ENCODE measurements around the gene ADPRHL1. TPM values are rescaled to one million over a fixed set of nuclear protein-coding genes. Genes with fewer than 3 reads are reported as not detected.

ADPRHL1 gene
- total RNA-seq, 1 experiment from 2014 or later: 1.5 TPM

GRCh38 chr13:113443991-113444390 is 9.3 kb downstream of the ADPRHL1 start (continued):
- no peak for TF ChIP-seq ARID4B (CRISPR knock-in tag; IDR thresholded peaks at IDR 0.05; ENCODE audit: borderline replicate concordance)
- TF ChIP-seq MAX (CRISPR knock-in tag; IDR thresholded peaks at IDR 0.05): no peak

- POLR2A ChIA-PET: no interaction called here
- DNase-seq (ENCODE audit: low spot score): no peak
- H3K27me3 Mint-ChIP-seq (ENCODE audit: low read depth): no peaks in the 10 kb centered on the region
- no peak for ATAC-seq
- no peak overlapping the region for H3K27ac Mint-ChIP-seq
- no peak overlapping the region for H3K4me3 Mint-ChIP-seq
- CTCF ChIA-PET: no interaction called here
- H3K36me3 Mint-ChIP-seq: peaks cover 5% of the 10 kb centered on the region
- no peaks in the 10 kb centered on the region for H3K4me1 Mint-ChIP-seq
- TF ChIP-seq TP53 (CRISPR knock-in tag; IDR thresholded peaks at IDR 0.05) (no peak), ZNF281 (CRISPR knock-in tag; IDR thresholded peaks at IDR 0.05) (no peak), ZNF416 (CRISPR knock-in tag; IDR thresholded peaks at IDR 0.05) (no peak), NFE2L1 (CRISPR knock-in tag; IDR thresholded peaks at IDR 0.05) (no peak), SMAD4 (CRISPR knock-in tag; IDR thresholded peaks at IDR 0.05) (no peak), ZNF532 (CRISPR knock-in tag; IDR thresholded peaks at IDR 0.05; ENCODE audit: borderline replicate concordance) (no peak), ZNF396 (CRISPR knock-in tag; IDR thresholded peaks at IDR 0.05; ENCODE audit: borderline replicate concordance) (no peak), MLX (CRISPR knock-in tag; IDR thresholded peaks at IDR 0.05) (no peak), ATF2 (CRISPR knock-in tag; IDR thresholded peaks at IDR 0.05; ENCODE audit: borderline replicate concordance, low read depth) (no peak), ATF6 (CRISPR knock-in tag; IDR thresholded peaks at IDR 0.05) (no peak), JUN (CRISPR knock-in tag; IDR thresholded peaks at IDR 0.05) (no peak), ZMAT4 (CRISPR knock-in tag; IDR thresholded peaks at IDR 0.05) (no peak), ZSCAN18 (CRISPR knock-in tag; IDR thresholded peaks at IDR 0.05) (no peak)
- peaks cover 9% of the 10 kb centered on the region; the same call in 1 of the 2 replicates for H3K9me3 Mint-ChIP-seq
Observed at GRCh38 chr13:113442985-113443362, 10.3 kb downstream of the ADPRHL1 start.
